ENCODE measurements around the gene PRR30. TPM values are rescaled to one million over a fixed set of nuclear protein-coding genes. Genes with fewer than 3 reads are reported as not detected.

Gene PRR30
- total and polyA plus RNA-seq, 2 of the 4 experiments (the other 2 are of a cell fraction): not detected

DNA sequence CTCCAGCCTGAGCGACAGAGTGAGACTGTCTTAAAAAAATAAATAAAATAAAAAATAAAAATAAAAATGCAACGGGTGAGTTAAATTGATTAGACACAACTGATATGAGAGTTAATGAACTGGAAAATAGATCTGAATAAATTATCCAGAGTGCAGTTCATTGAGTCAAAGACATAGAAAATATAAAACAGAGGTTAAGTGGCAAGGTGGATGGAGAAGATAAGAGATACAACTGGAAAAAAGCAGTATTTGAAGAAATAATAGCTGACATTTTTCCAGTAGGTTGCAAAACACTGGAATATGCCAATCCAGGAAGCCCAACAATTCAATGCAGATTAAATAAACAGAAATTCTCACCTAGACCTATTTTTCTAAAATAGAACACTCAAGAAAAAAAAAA, 31.0 kb downstream of the PRR30 start:
- DNase-seq (no peak), ATAC-seq (ENCODE audit: low read depth) (no peak)
- H2BK5ac ChIP-seq (ENCODE audit: low read depth, low read length, poor library complexity, severe bottlenecking): no peak overlapping the region
- no peak overlapping the region for H3K4me2 ChIP-seq (ENCODE audit: low read depth, low read length)
- no peak overlapping the region for H4K91ac ChIP-seq (ENCODE audit: insufficient read depth, low read depth, low read length)
- intact Hi-C loops (cut with micrococcal nuclease): no loop called here
- H3K4me3 ChIP-seq (ENCODE audit: insufficient read depth, low read depth, low read length): no peak overlapping the region
- H3K27ac ChIP-seq (ENCODE audit: insufficient read depth, low read length): no peak overlapping the region
- H3K9ac ChIP-seq (ENCODE audit: low read depth, low read length): no peak overlapping the region
- no peaks in the 10 kb centered on the region for H3K9me3 ChIP-seq (ENCODE audit: control insufficient read depth, insufficient read depth, low read length)
- no peak overlapping the region for H4K5ac ChIP-seq (ENCODE audit: low read depth, low read length)
- H3K79me1 ChIP-seq (ENCODE audit: low read depth in 1 of 2, low read length in 2 of 2): no peaks in the 10 kb centered on the region
- dilution Hi-C loops (cut with HindIII; ENCODE audit: low sequenced_read_pairs, unreplicated experiment): no loop called here
- POLR2A ChIA-PET (ENCODE audit: unreplicated experiment): interaction anchor here (0.6 kb wide), 1 partner anchor 27 kb away, joined by 3 read pairs; no protein-coding TSS in a partner anchor
- H3K23ac ChIP-seq (ENCODE audit: low read depth, low read length): no peak overlapping the region
- TF ChIP-seq RAD21 (IDR thresholded peaks at IDR 0.05; ENCODE audit: low read length) (no peak), MXI1 (IDR thresholded peaks at IDR 0.05; ENCODE audit: borderline replicate concordance, low read depth, low read length) (no peak), CHD1 (IDR thresholded peaks at IDR 0.05; ENCODE audit: low read depth, low read length) (no peak), RFX5 (IDR thresholded peaks at IDR 0.05; ENCODE audit: low read depth, low read length) (no peak), POLR2A (IDR thresholded peaks at IDR 0.05; ENCODE audit: low read depth, low read length) (no peak), CEBPB (IDR thresholded peaks at IDR 0.05; ENCODE audit: low read depth, low read length) (no peak), MAZ (IDR thresholded peaks at IDR 0.05; ENCODE audit: borderline replicate concordance, low read depth, low read length) (no peak), BHLHE40 (IDR thresholded peaks at IDR 0.05; ENCODE audit: low read depth, low read length) (no peak), MAFK (IDR thresholded peaks at IDR 0.05; ENCODE audit: low read depth, low read length) (no peak), SMC3 (IDR thresholded peaks at IDR 0.05; ENCODE audit: low read depth, low read length) (no peak), NFE2L2 (IDR thresholded peaks at IDR 0.05; ENCODE audit: low read depth, low read length) (no peak), RCOR1 (IDR thresholded peaks at IDR 0.05; ENCODE audit: insufficient replicate concordance, low read length) (no peak), FOS (IDR thresholded peaks at IDR 0.05; ENCODE audit: low read depth, low read length) (no peak)
- TF ChIP-seq, protein P1, sequence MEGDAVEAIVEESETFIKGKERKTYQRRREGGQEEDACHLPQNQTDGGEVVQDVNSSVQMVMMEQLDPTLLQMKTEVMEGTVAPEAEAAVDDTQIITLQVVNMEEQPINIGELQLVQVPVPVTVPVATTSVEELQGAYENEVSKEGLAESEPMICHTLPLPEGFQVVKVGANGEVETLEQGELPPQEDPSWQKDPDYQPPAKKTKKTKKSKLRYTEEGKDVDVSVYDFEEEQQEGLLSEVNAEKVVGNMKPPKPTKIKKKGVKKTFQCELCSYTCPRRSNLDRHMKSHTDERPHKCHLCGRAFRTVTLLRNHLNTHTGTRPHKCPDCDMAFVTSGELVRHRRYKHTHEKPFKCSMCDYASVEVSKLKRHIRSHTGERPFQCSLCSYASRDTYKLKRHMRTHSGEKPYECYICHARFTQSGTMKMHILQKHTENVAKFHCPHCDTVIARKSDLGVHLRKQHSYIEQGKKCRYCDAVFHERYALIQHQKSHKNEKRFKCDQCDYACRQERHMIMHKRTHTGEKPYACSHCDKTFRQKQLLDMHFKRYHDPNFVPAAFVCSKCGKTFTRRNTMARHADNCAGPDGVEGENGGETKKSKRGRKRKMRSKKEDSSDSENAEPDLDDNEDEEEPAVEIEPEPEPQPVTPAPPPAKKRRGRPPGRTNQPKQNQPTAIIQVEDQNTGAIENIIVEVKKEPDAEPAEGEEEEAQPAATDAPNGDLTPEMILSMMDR (conservative IDR thresholded peaks at IDR 0.05; ENCODE audit: low read depth, low read length): no peak
- TF ChIP-seq, protein P2, sequence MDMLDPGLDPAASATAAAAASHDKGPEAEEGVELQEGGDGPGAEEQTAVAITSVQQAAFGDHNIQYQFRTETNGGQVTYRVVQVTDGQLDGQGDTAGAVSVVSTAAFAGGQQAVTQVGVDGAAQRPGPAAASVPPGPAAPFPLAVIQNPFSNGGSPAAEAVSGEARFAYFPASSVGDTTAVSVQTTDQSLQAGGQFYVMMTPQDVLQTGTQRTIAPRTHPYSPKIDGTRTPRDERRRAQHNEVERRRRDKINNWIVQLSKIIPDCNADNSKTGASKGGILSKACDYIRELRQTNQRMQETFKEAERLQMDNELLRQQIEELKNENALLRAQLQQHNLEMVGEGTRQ (IDR thresholded peaks at IDR 0.05; ENCODE audit: low read depth, low read length): no peak
- TF ChIP-seq, protein P3, sequence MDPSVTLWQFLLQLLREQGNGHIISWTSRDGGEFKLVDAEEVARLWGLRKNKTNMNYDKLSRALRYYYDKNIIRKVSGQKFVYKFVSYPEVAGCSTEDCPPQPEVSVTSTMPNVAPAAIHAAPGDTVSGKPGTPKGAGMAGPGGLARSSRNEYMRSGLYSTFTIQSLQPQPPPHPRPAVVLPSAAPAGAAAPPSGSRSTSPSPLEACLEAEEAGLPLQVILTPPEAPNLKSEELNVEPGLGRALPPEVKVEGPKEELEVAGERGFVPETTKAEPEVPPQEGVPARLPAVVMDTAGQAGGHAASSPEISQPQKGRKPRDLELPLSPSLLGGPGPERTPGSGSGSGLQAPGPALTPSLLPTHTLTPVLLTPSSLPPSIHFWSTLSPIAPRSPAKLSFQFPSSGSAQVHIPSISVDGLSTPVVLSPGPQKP (IDR thresholded peaks at IDR 0.05; ENCODE audit: borderline replicate concordance, low read depth, low read length): no peak
- no peak overlapping the region for H2AK9ac ChIP-seq (replicated peaks; ENCODE audit: low read depth, low read length, poor library complexity)
- H2BK120ac ChIP-seq (ENCODE audit: low read depth, low read length): no peak overlapping the region
- no peak overlapping the region for H3K56ac ChIP-seq (ENCODE audit: extremely low read depth, insufficient read depth, low read length)
- H3K4me1 ChIP-seq (ENCODE audit: control insufficient read depth, insufficient read depth, low read length): no peaks in the 10 kb centered on the region
- no peak overlapping the region for H4K8ac ChIP-seq (ENCODE audit: low read depth in 2 of 2, low read length in 2 of 2)
- no peak overlapping the region for H2AFZ ChIP-seq (replicated peaks; ENCODE audit: low read length, poor library complexity)
- H2BK20ac ChIP-seq (ENCODE audit: low read depth, low read length): no peak overlapping the region
- no peak overlapping the region for H3K4ac ChIP-seq (ENCODE audit: low read depth, low read length)
- H3K9me1 ChIP-seq (ENCODE audit: insufficient read depth, low read length): no peaks in the 10 kb centered on the region
- no peaks in the 10 kb centered on the region for H3K36me3 ChIP-seq (ENCODE audit: control insufficient read depth, insufficient read depth, low read length)
- peaks cover 34% of the 10 kb centered on the region for H3K27me3 ChIP-seq (ENCODE audit: control insufficient read depth, insufficient read depth, low read length)
- no peaks in the 10 kb centered on the region for H4K20me1 ChIP-seq (ENCODE audit: insufficient read depth, low read length)
- in situ Hi-C loops (cut with MboI; ENCODE audit: low sequenced_read_pairs): no loop called here
- H2BK15ac ChIP-seq (ENCODE audit: low read depth, low read length): no peak overlapping the region
- no peak overlapping the region for H2AK5ac ChIP-seq (ENCODE audit: low read depth, low read length)
- H3K18ac ChIP-seq (ENCODE audit: low read depth, low read length): no peak overlapping the region
- no CpG with 5 or more reads among the region's 2 CpGs for WGBS, 2 experiments (ENCODE audit: extremely low coverage in 2 of 2, insufficient read length in 1 of 2)
- BruUV-seq (replicated peaks): no TSS peak
- CTCF ChIA-PET: no interaction called here
- no peak overlapping the region for H3K14ac ChIP-seq (replicated peaks; ENCODE audit: low read depth, low read length)

All from IMR-90 (cell line).